UCSD-AML1 (cell line): ENCODE data around the gene NEK8.

Experiments used
- DNase-seq: peaks from one replicate; lab custom pipeline; 2025; ENCODE audit not compliant: unreplicated experiment; lab: John Stamatoyannopoulos, UW

NEK8 gene

GRCh38 chr17:28744104-28744971 is 15.8 kb downstream of the NEK8 start:
- peak; percentile 56 for DNase-seq

- no peak for DNase-seq
Measured at GRCh38 chr17:28744972-28745785, 16.6 kb downstream of the NEK8 start.

DNA sequence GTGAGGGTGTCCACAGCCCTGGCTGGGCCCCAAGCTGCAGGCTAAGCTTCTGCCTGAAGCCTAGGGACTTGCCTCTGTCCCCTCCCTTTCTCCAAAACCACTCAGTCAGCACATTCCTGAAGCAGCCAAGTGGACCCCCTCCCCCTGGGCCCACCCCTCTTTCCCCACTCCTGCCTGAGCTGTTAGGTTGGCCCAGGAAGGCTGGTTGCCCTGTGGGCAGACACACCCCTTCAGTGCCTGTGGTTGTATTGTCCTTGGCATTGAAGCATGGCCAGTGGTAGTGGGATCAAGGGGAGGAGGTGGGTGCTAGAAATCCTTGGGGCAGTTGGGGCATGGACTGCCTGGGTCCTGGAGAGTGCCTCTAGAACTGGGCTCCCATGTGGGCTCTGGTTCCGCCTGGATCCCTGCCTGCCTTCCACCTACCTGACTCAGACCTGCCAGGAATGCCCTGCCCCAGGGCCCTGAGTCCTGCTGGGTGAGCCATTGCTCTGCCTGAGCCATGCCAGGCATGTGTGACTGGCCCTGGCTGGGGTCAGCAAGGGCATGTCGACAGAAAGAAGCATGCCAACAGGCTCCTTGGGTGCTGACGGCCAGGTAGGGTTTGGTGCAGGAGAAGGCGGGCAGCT is 17.3 kb downstream of the NEK8 start:
- no peak for DNase-seq

DNA sequence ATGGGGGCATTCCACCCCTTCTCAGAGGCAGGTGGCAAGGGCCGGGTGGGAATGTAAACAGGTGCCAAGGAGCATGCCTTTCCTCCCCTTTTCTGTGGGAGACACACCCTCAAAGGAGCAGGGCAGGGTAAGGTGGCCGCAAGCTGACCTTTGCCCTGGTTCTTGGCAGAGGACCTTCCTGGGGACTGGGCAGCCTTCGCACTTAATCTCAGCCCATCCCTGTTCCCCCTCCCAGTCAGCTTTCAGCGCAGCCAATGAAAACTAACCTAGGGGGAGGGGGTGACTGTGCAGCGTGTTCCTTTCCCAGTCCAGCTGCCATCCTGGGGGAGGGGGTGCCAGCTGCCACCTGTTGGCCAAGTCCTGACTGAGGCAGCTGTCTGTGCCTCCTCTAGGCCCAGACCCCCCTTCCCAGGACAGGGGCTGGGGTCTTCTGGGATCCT is 18.0 kb downstream of the NEK8 start:
- no peak for DNase-seq

DNA sequence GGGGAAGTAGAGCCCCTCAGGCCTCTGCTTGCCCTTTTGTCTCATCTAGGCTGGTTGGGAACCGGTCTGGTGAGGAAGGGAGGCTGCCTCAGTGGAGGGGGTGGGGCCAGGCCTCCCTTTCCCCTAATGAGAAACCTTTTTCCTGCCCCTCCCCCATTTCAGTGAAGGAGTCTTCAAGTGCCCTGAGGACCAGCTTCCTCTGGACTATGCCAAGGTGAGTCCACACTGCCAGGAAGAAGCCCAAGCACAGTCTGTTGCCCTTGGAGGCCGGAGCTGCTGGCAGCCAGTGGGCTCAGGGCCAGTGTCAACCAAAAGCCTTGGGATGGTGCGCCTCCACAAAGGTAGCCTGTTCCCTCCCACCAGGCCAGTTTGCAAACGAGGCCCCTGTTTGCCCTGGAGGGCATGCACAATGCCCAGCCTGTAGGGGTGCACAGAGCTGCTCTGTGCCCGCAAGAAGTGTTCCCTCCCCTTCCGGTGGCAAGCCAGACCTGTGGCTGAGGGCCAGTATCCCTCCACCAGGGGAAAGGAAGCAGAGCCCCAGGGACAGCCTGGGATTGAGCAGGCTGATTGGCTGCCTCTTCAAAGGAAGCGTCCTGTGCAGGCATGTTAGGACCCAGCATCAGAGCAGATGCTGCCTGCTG is 18.6 kb downstream of the NEK8 start:
- no peak for DNase-seq

GRCh38 chr17:28747801-28748750 is 19.5 kb downstream of the NEK8 start:
- no peak for DNase-seq

GRCh38 chr17:28748852-28749515 is 20.4 kb downstream of the NEK8 start:
- DNase-seq, result no peak

GRCh38 chr17:28749516-28750177 is 21.1 kb downstream of the NEK8 start:
- no peak for DNase-seq

GRCh38 chr17:28750178-28751047 is 21.8 kb downstream of the NEK8 start:
- peak; percentile 85 for DNase-seq

- no peak for DNase-seq
Measured at GRCh38 chr17:28751600-28752366, 23.2 kb downstream of the NEK8 start.

DNA sequence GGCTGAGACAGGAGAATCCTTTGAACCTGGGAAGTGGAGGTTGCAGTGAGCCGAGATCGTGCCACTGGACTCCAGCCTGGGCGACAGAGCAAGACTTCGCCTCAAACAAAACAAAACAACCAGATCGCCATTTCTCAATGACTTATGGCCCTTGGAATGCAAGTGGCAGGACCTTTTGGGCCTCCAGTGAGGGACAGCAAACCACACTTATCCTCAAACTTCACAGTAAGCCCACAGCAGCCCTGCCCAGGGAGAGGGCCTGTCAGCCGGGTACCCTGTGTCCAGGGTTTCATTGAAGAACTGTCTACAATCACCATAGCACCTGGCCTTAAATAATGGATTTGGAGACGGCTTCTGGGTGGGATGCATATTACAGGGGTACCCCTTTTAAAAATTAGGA is 26.9 kb downstream of the NEK8 start:
- no peak for DNase-seq

DNA sequence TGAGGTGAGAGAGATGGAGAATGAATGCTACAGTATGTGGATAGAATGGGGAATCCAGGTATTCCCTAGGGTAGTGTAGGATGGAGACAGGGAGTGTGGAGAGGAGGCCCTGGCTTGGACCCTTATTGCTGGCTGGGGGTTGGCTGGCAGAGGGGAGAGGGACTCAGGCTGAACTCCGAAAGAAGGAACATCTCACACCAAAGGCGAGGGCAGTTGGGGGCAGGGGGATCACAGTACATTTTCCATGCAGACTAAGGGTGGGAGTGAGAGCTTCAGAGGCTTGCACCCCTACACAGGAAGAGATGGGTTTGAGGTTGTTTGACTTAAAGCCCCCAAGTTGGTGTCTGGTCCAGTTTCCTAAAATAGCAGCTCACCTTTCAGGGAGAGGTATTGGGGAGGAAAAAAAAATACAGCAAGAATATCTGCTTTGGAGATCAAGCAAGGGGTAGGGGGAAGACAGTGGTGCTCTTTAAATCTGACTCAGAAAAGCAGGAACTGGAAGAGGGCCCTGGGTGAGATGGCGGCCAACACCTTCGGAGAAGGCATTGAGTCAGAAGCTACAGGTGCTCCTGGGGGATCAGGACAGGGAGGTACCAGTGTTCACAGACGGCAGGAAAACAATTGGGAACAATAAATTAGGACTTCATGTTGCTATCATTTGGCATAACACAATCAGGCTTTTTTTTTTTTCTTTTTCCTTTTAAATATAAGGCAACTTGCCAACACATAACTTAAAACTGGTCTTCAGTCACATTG is 27.6 kb downstream of the NEK8 start:
- DNase-seq, result no peak

- no peak for DNase-seq
Measured at GRCh38 chr17:28758411-28759121, 30.0 kb downstream of the NEK8 start.

DNA sequence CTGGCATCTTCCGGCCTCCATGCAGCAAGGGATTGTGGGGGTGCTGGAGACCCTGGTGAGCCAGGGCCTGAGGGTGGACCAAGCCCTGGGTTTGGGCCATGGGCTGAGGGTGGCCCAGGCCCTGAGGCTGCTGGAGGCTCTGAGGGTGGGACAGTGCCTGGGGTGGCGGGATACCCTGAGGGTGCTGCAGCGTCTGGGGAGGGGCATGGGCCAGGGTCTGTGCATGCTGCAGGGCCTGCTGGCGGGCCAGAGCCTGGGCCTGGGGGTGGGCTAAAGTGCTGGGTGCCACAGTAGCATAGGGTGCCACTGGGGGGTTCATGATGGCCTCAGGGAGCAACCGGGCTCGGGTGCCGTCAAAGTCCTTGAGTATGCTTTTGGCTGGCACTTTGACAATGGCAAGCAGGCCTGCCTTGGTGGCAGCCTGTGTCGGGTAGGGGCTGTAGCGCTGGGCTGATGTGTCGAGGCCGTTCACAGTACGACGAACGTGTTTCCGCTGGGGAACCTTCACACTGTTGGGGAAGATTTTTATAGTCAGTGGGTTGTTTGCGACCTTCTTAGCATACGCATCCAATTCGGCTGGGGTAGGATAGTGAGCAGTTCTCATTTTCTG is 30.8 kb downstream of the NEK8 start:
- DNase-seq, result no peak
